C4-2B (cell line): ENCODE measurements around the gene USH2A.

Experiments
- H3K27ac ChIP-seq: fragments of 450-650 bp; 2 replicates; pipeline ENCODE4 v1.5.1; 2017
- CTCF ChIP-seq: fragments of 450-650 bp; conservative IDR thresholded peaks from 2 replicates; pipeline ENCODE4 v1.5.1; 2017; ENCODE audit warnings: mild to moderate bottlenecking
- ZFX ChIP-seq: fragments of 450-650 bp; IDR thresholded peaks from 2 replicates; pipeline ENCODE4 v1.6.1; 2017

Gene USH2A

GRCh38 chr1:216390956-216391355 is 32.3 kb downstream of the USH2A start:
- TF ChIP-seq CTCF (no peak), ZFX (no peak)
- H3K27ac ChIP-seq: no peak overlapping the region

- no peak overlapping the region for H3K27ac ChIP-seq
- TF ChIP-seq CTCF (no peak), ZFX (no peak)
These were observed 33.5 kb downstream of the USH2A start for GRCh38 chr1:216389774-216390173.

- TF ChIP-seq ZFX (no peak), CTCF (no peak)
- H3K27ac ChIP-seq: no peak overlapping the region
These were observed 34.7 kb downstream of the USH2A start for GRCh38 chr1:216388558-216388957.

GRCh38 chr1:216387782-216388181 is 35.5 kb downstream of the USH2A start:
- no peak overlapping the region for H3K27ac ChIP-seq
- no peak for TF ChIP-seq CTCF

GRCh38 chr1:216379441-216379840 is 43.8 kb downstream of the USH2A start:
- no peak overlapping the region for H3K27ac ChIP-seq
- TF ChIP-seq ZFX (no peak), CTCF (no peak)

GRCh38 chr1:216368249-216368648 is 55.0 kb downstream of the USH2A start:
- H3K27ac ChIP-seq: no peak overlapping the region
- TF ChIP-seq CTCF: no peak
- TF ChIP-seq ZFX: no peak

GRCh38 chr1:216366979-216367378 is 56.3 kb downstream of the USH2A start:
- no peak overlapping the region for H3K27ac ChIP-seq
- TF ChIP-seq ZFX (no peak), CTCF (no peak)
